Tracheal epithelial cell (primary cell): ENCODE data around the gene SLC27A1. TPM values are rescaled to one million over a fixed set of nuclear protein-coding genes. Genes with fewer than 3 reads are reported as not detected.

Source experiments
- total RNA-seq: library from RNA; depleted of rRNA; stranded (reverse); fragments of >200 nt; gene quantifications from 2 replicates; pipeline ENCODE4 v1.2.1, GENCODE V29; 2014

The SLC27A1 gene
- 15.3 and 15.7 TPM in 2 replicates for total RNA-seq

GRCh38 chr19:17470068-17470841 is at the start of gene SLC27A1:
TSS of gene SLC27A1 (plus strand) at chr19:17470524. CDS start at chr19:17470541, 17 bp downstream.

GRCh38 chr19:17448131-17448967 is 22.0 kb upstream of the SLC27A1 start, which contains the start of gene TMEM221:
TSS of gene TMEM221 (minus strand) at chr19:17448668. CDS start at chr19:17448462, 206 bp downstream.

GRCh38 chr19:17460372-17461230 is 9.7 kb upstream of the SLC27A1 start, which contains the start of gene NXNL1:
TSS of gene NXNL1 (minus strand) at chr19:17460926. CDS start at chr19:17460869, 57 bp downstream.

GRCh38 chr19:17555480-17555928 is 85.2 kb downstream of the SLC27A1 start, which contains the start of gene COLGALT1:
TSS of gene COLGALT1 (plus strand) at chr19:17555649. CDS start at chr19:17555714, 65 bp downstream.

Other genes with a start within 250 kb of the SLC27A1 start
- 1.4 and 3.0 TPM in 2 replicates for gene OCEL1, start 244.3 kb upstream of the SLC27A1 start, total RNA-seq
- 97.4 and 175 TPM in 2 replicates for gene NR2F6, start 224.6 kb upstream of the SLC27A1 start, total RNA-seq
- under 0.01 TPM in 1 of 2 replicates, not detected in the other for gene USHBP1, start 205.8 kb upstream of the SLC27A1 start, total RNA-seq
- 37.7 and 97.6 TPM in 2 replicates for gene BABAM1, start 203.1 kb upstream of the SLC27A1 start, total RNA-seq
- gene ANKLE1, start 188.6 kb upstream of the SLC27A1 start, total RNA-seq: under 0.01 and 0.72 TPM in 2 replicates
- 11.1 and 11.6 TPM in 2 replicates for gene ABHD8, start 167.1 kb upstream of the SLC27A1 start, total RNA-seq
- gene MRPL34, start 164.7 kb upstream of the SLC27A1 start, total RNA-seq: 46.3 and 58.0 TPM in 2 replicates
- gene DDA1, start 161.0 kb upstream of the SLC27A1 start, total RNA-seq: 10.4 and 11.1 TPM in 2 replicates
- 4.8 and 4.9 TPM in 2 replicates for gene ANO8, start 135.7 kb upstream of the SLC27A1 start, total RNA-seq
- 20.5 and 71.6 TPM in 2 replicates for gene GTPBP3, start 133.0 kb upstream of the SLC27A1 start, total RNA-seq
- gene PLVAP, start 93.2 kb upstream of the SLC27A1 start, total RNA-seq: not detected in 2 replicates
- gene CCDC194, start 76.3 kb upstream of the SLC27A1 start, total RNA-seq: not detected in 2 replicates
- 8.7 and 26.3 TPM in 2 replicates for gene BST2, start 64.9 kb upstream of the SLC27A1 start, total RNA-seq
- 46.0 and 47.2 TPM in 2 replicates for gene MVB12A, start 50.5 kb upstream of the SLC27A1 start, total RNA-seq
- gene TMEM221, start 21.9 kb upstream of the SLC27A1 start, total RNA-seq: under 0.01 and 0.24 TPM in 2 replicates
- not detected in 2 replicates for gene NXNL1, start 9.6 kb upstream of the SLC27A1 start, total RNA-seq
- gene PGLS, start 41.1 kb downstream of the SLC27A1 start, total RNA-seq: 90.8 and 105 TPM in 2 replicates
- gene COLGALT1, start 85.1 kb downstream of the SLC27A1 start, total RNA-seq: 74.0 and 93.0 TPM in 2 replicates
- gene UNC13A, start 217.8 kb downstream of the SLC27A1 start, total RNA-seq: under 0.01 TPM in 1 of 2 replicates, not detected in the other
- gene MAP1S, start 249.0 kb downstream of the SLC27A1 start, total RNA-seq: 9.2 and 14.7 TPM in 2 replicates